GM21390 (cell line): ENCODE measurements around the gene BRCA2.
"Not testable (repeated sequence)": the region's sequence is repeated elsewhere in the genome, so short reads cannot be mapped to it uniquely, and the experiment has no call there.

Experiments
- ATAC-seq: cut with Tn5 transposase; IDR thresholded peaks from one replicate; pipeline ENCODE4 v1.9.1; 2021; ENCODE audit not compliant: unreplicated experiment

Gene BRCA2

GRCh38 chr13:32309312-32310133 lies 5.8 kb upstream of the BRCA2 start:
- ATAC-seq: peak; percentile 31

- peak; percentile 68 for ATAC-seq
These were observed 5.1 kb upstream of the BRCA2 start for GRCh38 chr13:32310134-32310706.

- ATAC-seq: no peak
These were observed 4.0 kb upstream of the BRCA2 start for GRCh38 chr13:32311188-32311897.

GRCh38 chr13:32314271-32315237 lies 754 bp upstream of the BRCA2 start:
- peak; percentile 13 for ATAC-seq

- ATAC-seq: peak; percentile 56
These were observed 676 bp downstream of the BRCA2 start for GRCh38 chr13:32316028-32316339.

- no peak for ATAC-seq
These were observed 1.2 kb downstream of the BRCA2 start for GRCh38 chr13:32316501-32316900.

GRCh38 chr13:32317716-32318465 lies 2.6 kb downstream of the BRCA2 start:
- ATAC-seq: no peak

GRCh38 chr13:32320528-32320927 lies 5.2 kb downstream of the BRCA2 start:
- ATAC-seq: no peak

- no peak for ATAC-seq
These were observed 8.6 kb downstream of the BRCA2 start for GRCh38 chr13:32323912-32324311.

- no peak for ATAC-seq
These were observed 15.1 kb downstream of the BRCA2 start for GRCh38 chr13:32330441-32330840.

- no peak for ATAC-seq
These were observed 19.4 kb downstream of the BRCA2 start for GRCh38 chr13:32334671-32335070.

- ATAC-seq: no peak
These were observed 25.6 kb downstream of the BRCA2 start for GRCh38 chr13:32340914-32341313.

GRCh38 chr13:32347651-32348050 lies 32.3 kb downstream of the BRCA2 start:
- ATAC-seq: no peak

GRCh38 chr13:32350839-32351441 lies 35.6 kb downstream of the BRCA2 start:
- not testable (repeated sequence) for ATAC-seq

- ATAC-seq: peak; percentile 54
These were observed 38.7 kb downstream of the BRCA2 start for GRCh38 chr13:32354040-32354439.

- not testable (repeated sequence) for ATAC-seq
These were observed 40.6 kb downstream of the BRCA2 start for GRCh38 chr13:32355935-32356334.

- ATAC-seq: no peak
These were observed 47.3 kb downstream of the BRCA2 start for GRCh38 chr13:32362574-32362973.

- no peak for ATAC-seq
These were observed 55.5 kb downstream of the BRCA2 start for GRCh38 chr13:32370805-32371204.

GRCh38 chr13:32376642-32377415 lies 61.5 kb downstream of the BRCA2 start:
- no peak for ATAC-seq
